SK-N-SH (cell line): ENCODE results near the gene SELENOH. TPM values are rescaled to one million over a fixed set of nuclear protein-coding genes. Genes with fewer than 3 reads are reported as not detected.
A peak's percentile ranks its signal among the peaks of the same experiment; 100 is the strongest.

Experiments
- CTCF ChIA-PET: fragments of 300-600, 350-600 bp; formaldehyde crosslinking; extraction: SDS; loops from one replicate; lab custom pipeline; 2021; lab: Yijun Ruan, JAX
- POLR2A ChIA-PET: fragments of 350-600 bp; sonication (Branson Sonifier 250); formaldehyde crosslinking; extraction: SDS; loops from one replicate; lab custom pipeline; 2020; ENCODE audit warnings: antibody characterized with exemption, inconsistent platforms; lab: Yijun Ruan, JAX
- DNase-seq: peaks from one replicate; pipeline ENCODE4 v3.0.0; 2012
- H2AFZ ChIP-seq: fragments of 200-600 bp; sonication (generic); 2 replicates; pipeline ENCODE4 v1.8.1; 2016; ENCODE audit warnings: antibody characterized with exemption, mild to moderate bottlenecking, low read depth
- H3F3A ChIP-seq: fragments of 200-600 bp; sonication (generic); replicated peaks from 2 replicates; pipeline ENCODE3; 2016; ENCODE audit warnings: antibody characterized with exemption, mild to moderate bottlenecking; ENCODE audit not compliant: insufficient read depth
- H3K27ac ChIP-seq, 2 experiments: fragments of 200-500 bp in 1 of 2; fragments of 200-600 bp in 1 of 2; sonication (Bioruptor generic) in 1 of 2; sonication (generic), shearing (Covaris generic) in 1 of 2; 2 replicates each; pipeline versions ENCODE4 v1.5.1 to v1.6.1; 2014 to 2016; ENCODE audit warnings: low read depth in 2 of 2, inconsistent platforms in 1 of 2, low read length in 1 of 2, mild to moderate bottlenecking in 1 of 2, mixed read lengths in 1 of 2
- H3K27me3 ChIP-seq: fragments of 200-600 bp; sonication (generic), shearing (Covaris generic); 2 replicates; pipeline ENCODE4 v1.6.1; 2016; ENCODE audit warnings: mixed run types; ENCODE audit not compliant: insufficient read depth
- H3K36me3 ChIP-seq, 2 experiments: fragments of 200-500 bp in 1 of 2; fragments of 200-600 bp in 1 of 2; sonication (Bioruptor generic) in 1 of 2; sonication (generic) in 1 of 2; replicated peaks in 1 of 2; 2 replicates each; pipeline versions ENCODE3 to v1.5.1; 2014 to 2016; ENCODE audit warnings: low read length in 1 of 2, mild to moderate bottlenecking in 1 of 2; ENCODE audit not compliant: insufficient read depth in 2 of 2, control insufficient read depth in 1 of 2
- H3K4me1 ChIP-seq, 2 experiments: fragments of 200-500 bp in 1 of 2; fragments of 200-600 bp in 1 of 2; sonication (Bioruptor generic) in 1 of 2; sonication (generic), shearing (Covaris generic) in 1 of 2; 2 replicates each; pipeline versions ENCODE4 v1.5.1 to v1.6.1; 2014 to 2016; ENCODE audit warnings: low read depth in 1 of 2, low read length in 1 of 2, mixed run types in 1 of 2; ENCODE audit not compliant: insufficient read depth in 2 of 2, control insufficient read depth in 1 of 2
- H3K4me2 ChIP-seq: fragments of 200-600 bp; sonication (generic), shearing (Covaris generic); 2 replicates; pipeline ENCODE4 v1.6.1; 2017; ENCODE audit warnings: mixed run types
- H3K4me3 ChIP-seq, 2 experiments: fragments of 200-500 bp in 1 of 2; fragments of 200-600 bp in 1 of 2; sonication (Bioruptor generic) in 1 of 2; sonication (generic), shearing (Covaris generic) in 1 of 2; 2 replicates each; pipeline versions ENCODE4 v1.5.1 to v1.8.1; 2014 to 2016; ENCODE audit warnings: low read depth in 2 of 2, inconsistent platforms in 1 of 2, low read length in 1 of 2, mild to moderate bottlenecking in 1 of 2, mixed read lengths in 1 of 2, moderate library complexity in 1 of 2
- H3K79me2 ChIP-seq: fragments of 200-600 bp; sonication (generic); 2 replicates; pipeline ENCODE4 v1.8.1; 2017; ENCODE audit warnings: mild to moderate bottlenecking; ENCODE audit not compliant: insufficient read depth
- H3K9ac ChIP-seq: fragments of 200-600 bp; sonication (generic); 2 replicates; pipeline ENCODE4 v1.6.1; 2017; ENCODE audit warnings: mixed run types
- H3K9me2 ChIP-seq: fragments of 200-600 bp; sonication (generic); 2 replicates; pipeline ENCODE4 v1.6.1; 2017; ENCODE audit warnings: mixed run types
- H3K9me3 ChIP-seq: fragments of 200-600 bp; sonication (generic); 2 replicates; pipeline ENCODE4 v1.6.1; 2017; ENCODE audit warnings: mixed run types, mild to moderate bottlenecking, moderate library complexity
- H4K20me1 ChIP-seq: fragments of 200-600 bp; sonication (generic); 2 replicates; pipeline ENCODE4 v1.6.1; 2017; ENCODE audit warnings: mild to moderate bottlenecking, mixed run types; ENCODE audit not compliant: insufficient read depth
- CTCF ChIP-seq: fragments of 200-600 bp; sonication (generic); IDR thresholded peaks from 2 replicates; pipeline ENCODE4 v1.6.1; 2017; ENCODE audit warnings: antibody characterized with exemption, mild to moderate bottlenecking, moderate library complexity
- ELF1 ChIP-seq: IDR thresholded peaks from 2 replicates; pipeline ENCODE4 v1.4.0; 2012
- EP300 ChIP-seq, 2 experiments: IDR thresholded peaks; 2 replicates each; pipeline versions ENCODE4 v1.4.0 to v1.6.1; 2012; ENCODE audit warnings: borderline replicate concordance in 1 of 2, low read depth in 1 of 2, low read length in 1 of 2
- FOXJ3 ChIP-seq: sonication (generic); formaldehyde crosslinking; IDR thresholded peaks from 2 replicates; pipeline ENCODE4 v1.5.1; 2020; ENCODE audit warnings: mild to moderate bottlenecking, missing genetic modification reagents
- FOXM1 ChIP-seq: IDR thresholded peaks from 2 replicates; pipeline ENCODE4 v1.4.0; 2012; ENCODE audit warnings: low read depth, mild to moderate bottlenecking
- IRF3 ChIP-seq: fragments of 150-350 bp; IDR thresholded peaks from 2 replicates; pipeline ENCODE4 v1.6.1; 2016; ENCODE audit warnings: mild to moderate bottlenecking, low read depth, low read length
- MAX ChIP-seq: IDR thresholded peaks from 2 replicates; pipeline ENCODE4 v1.4.0; 2012; ENCODE audit warnings: low read depth
- MXI1 ChIP-seq: IDR thresholded peaks from 2 replicates; pipeline ENCODE4 v1.6.1; 2012; ENCODE audit warnings: mild to moderate bottlenecking, low read depth, low read length, improper control_type of control experiment
- NFIC ChIP-seq: IDR thresholded peaks from 2 replicates; pipeline ENCODE4 v1.4.0; 2012; ENCODE audit warnings: borderline replicate concordance
- POLR2AphosphoS5 ChIP-seq: IDR thresholded peaks from 2 replicates; pipeline ENCODE4 v1.6.1; 2012; ENCODE audit warnings: low read depth, low read length
- REST ChIP-seq: IDR thresholded peaks from 2 replicates; pipeline ENCODE4 v1.6.1; 2012; ENCODE audit warnings: mild to moderate bottlenecking, low read depth, low read length, moderate library complexity
- USF1 ChIP-seq: IDR thresholded peaks from 2 replicates; pipeline ENCODE4 v1.4.0; 2012; ENCODE audit warnings: low read depth, borderline replicate concordance
- YY1 ChIP-seq: IDR thresholded peaks from 2 replicates; pipeline ENCODE4 v1.4.0; 2012; ENCODE audit warnings: low read depth, mild to moderate bottlenecking
- ZBTB33 ChIP-seq: IDR thresholded peaks from 2 replicates; pipeline ENCODE4 v1.4.0; 2012; ENCODE audit warnings: low read depth, borderline replicate concordance
- WGBS: methylation state at CpG from one replicate; pipeline ENCODE4 v1.1.6; 2017; ENCODE audit warnings: low lambda C conversion rate; 5-methylcytosine and 5-hydroxymethylcytosine counted together
- polyA plus RNA-seq, 3 experiments: library from polyadenylated mRNA; depleted of rRNA; stranded (reverse); fragments of >200 nt; gene quantifications; 2 replicates each; pipeline ENCODE4 v1.2.3, GENCODE V29; 2012

SELENOH gene
- polyA plus RNA-seq, 1 of the 3 experiments (the other 2 are of a cell fraction): 333 TPM

GRCh38 chr11:57741132-57742086, at the start of gene SELENOH (continued):
- no peak for TF ChIP-seq ZBTB33
- peak; percentile 70 for TF ChIP-seq YY1
- TF ChIP-seq FOXM1: no peak
- TF ChIP-seq POLR2AphosphoS5: peak; percentile 90
- TF ChIP-seq EP300 (IDR thresholded peaks at IDR 0.05; ENCODE audit: borderline replicate concordance in 1 of 2, low read depth in 1 of 2, low read length in 1 of 2): peak in 1 of 2 experiments; percentile 48; a peak in 2 of 4 replicates
- TF ChIP-seq REST: 0 out of 2 replicates have a peak, but pooled peaks have one; percentile 20
- peak; percentile 97 for TF ChIP-seq MXI1
- TF ChIP-seq ELF1: peak; percentile 82; the same call in 1 of the 2 replicates

- H3K36me3 ChIP-seq: peaks cover 66 to 67% of the 10 kb centered on the region in 2 experiments
- no peak overlapping the region for H3K27ac ChIP-seq
- H3K9ac ChIP-seq: no peak overlapping the region
- H3K4me2 ChIP-seq: no peak overlapping the region
- H3K27me3 ChIP-seq: no peaks in the 10 kb centered on the region
- TF ChIP-seq FOXJ3 (no peak), YY1 (no peak), IRF3 (no peak), MAX (no peak), NFIC (no peak), USF1 (no peak), CTCF (no peak), ZBTB33 (no peak)
- ChIA-PET CTCF (no interaction called here), POLR2A (interaction anchor here (0.7 kb wide), 1 partner anchor 8 kb away, joined by 3 read pairs; no protein-coding TSS in a partner anchor)
- no peaks in the 10 kb centered on the region for H3K9me2 ChIP-seq
- H4K20me1 ChIP-seq: no peaks in the 10 kb centered on the region
- 93% methylated on average over 13 of the region's 18 CpGs for WGBS
- peaks cover 0 to 2% of the 10 kb centered on the region in 2 experiments; a peak in 1 of 4 replicates for H3K4me1 ChIP-seq
- no peaks in the 10 kb centered on the region for H3K9me3 ChIP-seq
- H2AFZ ChIP-seq: no peak overlapping the region
- peaks cover 12% of the 10 kb centered on the region; the same call in 1 of the 2 replicates for H3K79me2 ChIP-seq
- H3K4me3 ChIP-seq: no peak overlapping the region
- DNase-seq: no peak
- peaks cover 28% of the 10 kb centered on the region for H3F3A ChIP-seq
These were observed 42.4 kb upstream of the SELENOH start for GRCh38 chr11:57698843-57699365.
